ELR (cell line): Measurements from ENCODE around the gene OPHN1.
"Not testable (repeated sequence)": the region's sequence is repeated elsewhere in the genome, so short reads cannot be mapped to it uniquely, and the experiment has no call there.

ENCODE experiments used
- DNase-seq: peaks from one replicate; pipeline ENCODE4 v3.0.0-alpha.2; 2015; ENCODE audit warnings: low read depth

OPHN1 gene

GRCh38 chrX:68177542-68177941 lies 255.8 kb downstream of the OPHN1 start:
- DNase-seq = peak; percentile 50

GRCh38 chrX:68175562-68175961 lies 257.7 kb downstream of the OPHN1 start:
- DNase-seq = peak; percentile 54

- peak; percentile 43 for DNase-seq
Measured at GRCh38 chrX:68163441-68163840, 269.9 kb downstream of the OPHN1 start.

GRCh38 chrX:68147848-68148247 lies 285.4 kb downstream of the OPHN1 start:
- DNase-seq = no peak

- peak; percentile 51 for DNase-seq
Measured at GRCh38 chrX:68146054-68146453, 287.2 kb downstream of the OPHN1 start.

- no peak for DNase-seq
Measured at GRCh38 chrX:68139791-68140190, 293.5 kb downstream of the OPHN1 start.

- no peak for DNase-seq
Measured at GRCh38 chrX:68133181-68133580, 300.1 kb downstream of the OPHN1 start.

- DNase-seq = no peak
Measured at GRCh38 chrX:68132749-68133148, 300.5 kb downstream of the OPHN1 start.

- no peak for DNase-seq
Measured at GRCh38 chrX:68121835-68122234, 311.5 kb downstream of the OPHN1 start.

GRCh38 chrX:68121371-68121770 lies 311.9 kb downstream of the OPHN1 start:
- DNase-seq = no peak

GRCh38 chrX:68115371-68115770 lies 317.9 kb downstream of the OPHN1 start:
- DNase-seq = no peak

- DNase-seq = peak; percentile 47
Measured at GRCh38 chrX:68114573-68115129, 318.6 kb downstream of the OPHN1 start.

GRCh38 chrX:68113837-68114572 lies 319.3 kb downstream of the OPHN1 start:
- DNase-seq = no peak

GRCh38 chrX:68112321-68112720 lies 321.0 kb downstream of the OPHN1 start:
- DNase-seq = peak; percentile 45

- no peak for DNase-seq
Measured at GRCh38 chrX:68109162-68109561, 324.1 kb downstream of the OPHN1 start.

GRCh38 chrX:68098431-68098830 lies 334.9 kb downstream of the OPHN1 start:
- DNase-seq = no peak

- no peak for DNase-seq
Measured at GRCh38 chrX:68090266-68090665, 343.0 kb downstream of the OPHN1 start.

GRCh38 chrX:68087526-68087925 lies 345.8 kb downstream of the OPHN1 start:
- no peak for DNase-seq

GRCh38 chrX:68086709-68087108 lies 346.6 kb downstream of the OPHN1 start:
- no peak for DNase-seq

GRCh38 chrX:68084765-68085164 lies 348.5 kb downstream of the OPHN1 start:
- peak; percentile 5 for DNase-seq

GRCh38 chrX:68083510-68083909 lies 349.8 kb downstream of the OPHN1 start:
- no peak for DNase-seq

GRCh38 chrX:68079961-68080360 lies 353.3 kb downstream of the OPHN1 start:
- no peak for DNase-seq

- not testable (repeated sequence) for DNase-seq
Measured at GRCh38 chrX:68078801-68079200, 354.5 kb downstream of the OPHN1 start.

GRCh38 chrX:68077378-68077777 lies 355.9 kb downstream of the OPHN1 start:
- no peak for DNase-seq
